ENCODE data around the gene TMEM150C. TPM values are rescaled to one million over a fixed set of nuclear protein-coding genes. Genes with fewer than 3 reads are reported as not detected.

The TMEM150C gene
- total and polyA plus RNA-seq, 2 experiments from 2014 or later: 0.22 to 0.44 TPM

DNA sequence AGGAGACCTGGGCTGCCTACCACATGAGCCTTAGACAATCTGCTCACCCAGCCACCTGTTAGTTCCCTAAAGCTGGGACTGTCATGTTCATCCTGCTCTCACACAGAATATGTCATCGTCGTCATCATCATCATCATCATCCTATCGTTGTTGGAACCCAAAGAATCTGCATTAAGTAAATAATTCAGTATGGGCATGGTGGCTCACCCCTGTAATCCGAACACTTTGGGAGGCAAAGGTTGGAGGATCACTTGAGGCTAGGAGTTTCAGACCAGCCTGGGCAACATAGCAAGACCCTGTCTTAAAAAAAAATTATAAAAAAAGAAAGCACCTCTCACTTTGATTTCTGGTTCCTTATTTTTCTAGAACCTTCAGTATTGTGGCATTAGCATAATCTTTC lies 125.0 kb downstream of the TMEM150C start:
- no peak for DNase-seq
- H3K9me3 ChIP-seq (ENCODE audit: low read depth): no peaks in the 10 kb centered on the region
- peaks cover 100% of the 10 kb centered on the region for H3K79me2 ChIP-seq (ENCODE audit: insufficient read depth)
- no peaks in the 10 kb centered on the region for H4K20me1 ChIP-seq (ENCODE audit: insufficient read depth)
- TF ChIP-seq EZH2 (IDR thresholded peaks at IDR 0.05; ENCODE audit: insufficient read depth, poor library complexity, severe bottlenecking) (no peak), EZH2phosphoT487 (IDR thresholded peaks at IDR 0.05; ENCODE audit: insufficient read depth, low read depth) (no peak)
- no peaks in the 10 kb centered on the region for H3K27me3 ChIP-seq (replicated peaks; ENCODE audit: insufficient read depth)
- no peaks in the 10 kb centered on the region for H3K36me3 ChIP-seq (ENCODE audit: low read depth)
- H2AFZ ChIP-seq: no peak overlapping the region
- H3K4me1 ChIP-seq (ENCODE audit: insufficient read depth): peaks cover 7% of the 10 kb centered on the region; the same call in 1 of the 2 replicates
- no peaks in the 10 kb centered on the region for H3F3A ChIP-seq (ENCODE audit: insufficient read depth)
- WGBS, 2 experiments (ENCODE audit: low coverage in 1 of 2, low lambda C conversion rate in 2 of 2, missing lambda C conversion rate in 2 of 2): 90 to 93% methylated on average over 4 of the region's 4 CpGs
- no peak overlapping the region for H3K9ac ChIP-seq
- in situ Hi-C loops (cut with MboI): no loop called here
- H3K27ac ChIP-seq: no peak overlapping the region
- no peaks in the 10 kb centered on the region for H3K9me2 ChIP-seq (ENCODE audit: insufficient read depth)
- no peak overlapping the region for H3K4me3 ChIP-seq
- H3K4me2 ChIP-seq (ENCODE audit: unreplicated experiment): no peak overlapping the region

DNA sequence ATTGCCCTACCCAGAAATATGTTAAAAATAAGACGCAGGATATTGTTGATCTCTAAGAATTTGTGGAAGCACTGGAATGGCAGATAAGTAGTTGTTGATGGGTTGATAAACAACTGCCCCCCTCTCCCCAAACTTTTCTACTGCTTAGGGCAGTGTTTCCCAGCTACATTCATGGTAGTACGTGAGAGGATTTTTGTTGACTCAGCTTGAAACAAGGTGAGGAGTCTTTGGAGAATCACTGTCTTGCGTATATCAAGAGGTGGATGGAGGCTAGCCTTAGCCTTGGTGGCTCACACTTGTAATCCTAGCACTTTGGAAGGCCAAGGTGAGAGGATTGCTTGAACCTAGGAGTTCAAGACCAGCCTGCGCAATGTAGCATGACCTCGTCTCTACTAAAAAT lies 125.7 kb downstream of the TMEM150C start:
- no peak overlapping the region for H2AFZ ChIP-seq
- no peaks in the 10 kb centered on the region for H3K9me2 ChIP-seq (ENCODE audit: insufficient read depth)
- no peak overlapping the region for H3K27ac ChIP-seq
- H3K4me3 ChIP-seq: no peak overlapping the region
- H3K79me2 ChIP-seq (ENCODE audit: insufficient read depth): peaks cover 100% of the 10 kb centered on the region
- H3K4me2 ChIP-seq (ENCODE audit: unreplicated experiment): no peak overlapping the region
- H3F3A ChIP-seq (ENCODE audit: insufficient read depth): no peaks in the 10 kb centered on the region
- H3K9me3 ChIP-seq (ENCODE audit: low read depth): no peaks in the 10 kb centered on the region
- 98 to 100% methylated on average over 5 of the region's 5 CpGs for WGBS, 2 experiments (ENCODE audit: low coverage in 1 of 2, low lambda C conversion rate in 2 of 2, missing lambda C conversion rate in 2 of 2)
- peaks cover 7% of the 10 kb centered on the region; the same call in 1 of the 2 replicates for H3K4me1 ChIP-seq (ENCODE audit: insufficient read depth)
- H3K27me3 ChIP-seq (replicated peaks; ENCODE audit: insufficient read depth): no peaks in the 10 kb centered on the region
- no peaks in the 10 kb centered on the region for H3K36me3 ChIP-seq (ENCODE audit: low read depth)
- no peak for DNase-seq
- TF ChIP-seq EZH2 (IDR thresholded peaks at IDR 0.05; ENCODE audit: insufficient read depth, poor library complexity, severe bottlenecking): no peak
- no peak for TF ChIP-seq EZH2phosphoT487 (IDR thresholded peaks at IDR 0.05; ENCODE audit: insufficient read depth, low read depth)
- H3K9ac ChIP-seq: no peak overlapping the region
- in situ Hi-C loops (cut with MboI): no loop called here
- H4K20me1 ChIP-seq (ENCODE audit: insufficient read depth): no peaks in the 10 kb centered on the region

DNA sequence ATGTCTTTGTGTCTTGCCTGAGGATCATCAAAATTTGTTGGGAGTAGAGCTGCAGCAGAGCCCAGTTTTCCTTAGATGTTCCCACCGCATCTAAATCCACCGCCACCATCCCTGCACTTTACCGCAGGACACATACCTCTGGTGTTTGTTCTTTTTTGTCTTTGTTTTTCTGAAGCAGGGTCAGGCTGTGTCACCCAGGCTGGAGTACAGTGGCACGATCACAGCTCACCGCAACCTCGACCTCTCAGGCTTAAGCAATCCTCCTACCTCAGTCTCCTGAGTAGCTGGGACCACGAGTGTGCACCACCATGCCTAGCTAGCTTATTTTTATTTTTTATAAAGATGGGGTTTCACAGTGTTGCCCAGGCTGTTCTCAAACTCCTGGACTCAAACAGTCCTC lies 126.8 kb downstream of the TMEM150C start:
- Histone ChIP-seq H3K9me3 (ENCODE audit: low read depth) (no peaks in the 10 kb centered on the region), H3K4me1 (ENCODE audit: insufficient read depth) (peaks cover 7% of the 10 kb centered on the region; the same call in 1 of the 2 replicates), H3K4me3 (no peak overlapping the region), H3K79me2 (ENCODE audit: insufficient read depth) (peaks cover 96% of the 10 kb centered on the region), H3K4me2 (ENCODE audit: unreplicated experiment) (no peak overlapping the region), H3K27me3 (replicated peaks; ENCODE audit: insufficient read depth) (no peaks in the 10 kb centered on the region), H3K27ac (no peak overlapping the region), H2AFZ (no peak overlapping the region), H3K36me3 (ENCODE audit: low read depth) (no peaks in the 10 kb centered on the region), H3K9ac (no peak overlapping the region), H3K9me2 (ENCODE audit: insufficient read depth) (no peaks in the 10 kb centered on the region), H4K20me1 (ENCODE audit: insufficient read depth) (no peaks in the 10 kb centered on the region), H3F3A (ENCODE audit: insufficient read depth) (no peaks in the 10 kb centered on the region)
- TF ChIP-seq EZH2phosphoT487 (IDR thresholded peaks at IDR 0.05; ENCODE audit: insufficient read depth, low read depth) (no peak), EZH2 (IDR thresholded peaks at IDR 0.05; ENCODE audit: insufficient read depth, poor library complexity, severe bottlenecking) (no peak)
- WGBS, 2 experiments (ENCODE audit: low coverage in 1 of 2, low lambda C conversion rate in 2 of 2, missing lambda C conversion rate in 2 of 2): 98% methylated on average over 7 of the region's 7 CpGs
- in situ Hi-C loops (cut with MboI): no loop called here
- DNase-seq: no peak

- Histone ChIP-seq H3K9me3 (ENCODE audit: low read depth) (no peaks in the 10 kb centered on the region), H3F3A (ENCODE audit: insufficient read depth) (no peaks in the 10 kb centered on the region), H3K36me3 (ENCODE audit: low read depth) (no peaks in the 10 kb centered on the region), H3K9ac (no peak overlapping the region), H3K27ac (no peak overlapping the region), H2AFZ (no peak overlapping the region), H3K4me3 (no peak overlapping the region), H3K9me2 (ENCODE audit: insufficient read depth) (no peaks in the 10 kb centered on the region), H3K27me3 (replicated peaks; ENCODE audit: insufficient read depth) (no peaks in the 10 kb centered on the region), H3K79me2 (ENCODE audit: insufficient read depth) (peaks cover 88% of the 10 kb centered on the region), H3K4me1 (ENCODE audit: insufficient read depth) (peaks cover 7% of the 10 kb centered on the region; the same call in 1 of the 2 replicates), H4K20me1 (ENCODE audit: insufficient read depth) (no peaks in the 10 kb centered on the region), H3K4me2 (ENCODE audit: unreplicated experiment) (no peak overlapping the region)
- TF ChIP-seq EZH2phosphoT487 (IDR thresholded peaks at IDR 0.05; ENCODE audit: insufficient read depth, low read depth) (no peak), EZH2 (IDR thresholded peaks at IDR 0.05; ENCODE audit: insufficient read depth, poor library complexity, severe bottlenecking) (no peak)
- in situ Hi-C loops (cut with MboI): no loop called here
- 97 to 98% methylated on average over 2 of the region's 2 CpGs for WGBS, 2 experiments (ENCODE audit: low coverage in 1 of 2, low lambda C conversion rate in 2 of 2, missing lambda C conversion rate in 2 of 2)
- DNase-seq: no peak
Measured at GRCh38 chr4:82433791-82434190, 128.0 kb downstream of the TMEM150C start.

Other genes starting within 250 kb of the TMEM150C start
- 19.5 and 31.2 TPM in 2 replicates for gene HNRNPD, start 188.0 kb downstream of the TMEM150C start, total RNA-seq (2014; rRNA removed; shearing (Covaris generic))
- 115 and 118 TPM in 2 replicates for gene HNRNPD, start 188.0 kb downstream of the TMEM150C start, polyA plus RNA-seq (2016; fragmentation: Nextera tagmentation; extraction: Ambion mirVana)
- gene HNRNPDL, start 131.5 kb downstream of the TMEM150C start, total RNA-seq (2014; rRNA removed; shearing (Covaris generic)): 150 and 163 TPM in 2 replicates
- gene HNRNPDL, start 131.5 kb downstream of the TMEM150C start, polyA plus RNA-seq (2016; fragmentation: Nextera tagmentation; extraction: Ambion mirVana): 130 and 132 TPM in 2 replicates
- 34.0 and 41.4 TPM in 2 replicates for gene ENOPH1, start 131.4 kb downstream of the TMEM150C start, total RNA-seq (2014; rRNA removed; shearing (Covaris generic))
- gene ENOPH1, start 131.4 kb downstream of the TMEM150C start, polyA plus RNA-seq (2016; fragmentation: Nextera tagmentation; extraction: Ambion mirVana): 35.6 and 36.9 TPM in 2 replicates
- gene SCD5, start 236.8 kb upstream of the TMEM150C start, total RNA-seq (2014; rRNA removed; shearing (Covaris generic)): 37.6 and 39.8 TPM in 2 replicates
- 12.5 TPM in 2 replicates for gene SCD5, start 236.8 kb upstream of the TMEM150C start, polyA plus RNA-seq (2016; fragmentation: Nextera tagmentation; extraction: Ambion mirVana)